Nephron (organoid): Measurements from ENCODE around the gene PCBP3.

ENCODE experiments used
- H3K27ac Mint-ChIP-seq, 3 experiments: 2 replicates each; pipeline ENCODE4 v1.8.0; 2020; ENCODE audit warnings: mixed read lengths in 3 of 3, mild to moderate bottlenecking in 2 of 3, moderate library complexity in 1 of 3
- H3K27me3 Mint-ChIP-seq: 2 replicates; pipeline ENCODE4 v1.8.0; 2021; ENCODE audit warnings: low read depth, mild to moderate bottlenecking, moderate library complexity, mixed read lengths
- H3K36me3 Mint-ChIP-seq: 2 replicates; pipeline ENCODE4 v1.8.0; 2020; ENCODE audit warnings: low read depth, mixed read lengths
- H3K4me1 Mint-ChIP-seq: 2 replicates; pipeline ENCODE4 v1.8.0; 2020; ENCODE audit warnings: mixed read lengths
- H3K4me3 Mint-ChIP-seq, 3 experiments: 2 replicates each; pipeline ENCODE4 v1.8.0; 2020; ENCODE audit warnings: mild to moderate bottlenecking in 3 of 3, mixed read lengths in 3 of 3, moderate library complexity in 2 of 3
- H3K9me3 Mint-ChIP-seq: 2 replicates; pipeline ENCODE4 v1.8.0; 2020; ENCODE audit warnings: mixed read lengths
- CTCF ChIP-seq, 3 experiments: fragments of 200-600 bp; sonication (generic); IDR thresholded peaks; one replicate each; pipeline ENCODE4 v1.5.0; 2021; ENCODE audit warnings: antibody characterized with exemption in 3 of 3; ENCODE audit not compliant: unreplicated experiment in 3 of 3

Gene PCBP3

GRCh38 chr21:45852886-45853400 is 209.4 kb downstream of the PCBP3 start:
- TF ChIP-seq CTCF (IDR thresholded peaks at IDR 0.05; ENCODE audit: unreplicated experiment in 3 of 3), result no peak
- Mint-ChIP-seq H3K9me3 (no peaks in the 10 kb centered on the region), H3K27me3 (peaks cover 10% of the 10 kb centered on the region), H3K27ac (no peak overlapping the region), H3K4me3 (no peak overlapping the region), H3K36me3 (no peaks in the 10 kb centered on the region), H3K4me1 (peaks cover 19% of the 10 kb centered on the region)

GRCh38 chr21:45853703-45854342 is 210.3 kb downstream of the PCBP3 start:
- peaks cover 12% of the 10 kb centered on the region for H3K4me1 Mint-ChIP-seq
- H3K27me3 Mint-ChIP-seq, result peaks cover 4% of the 10 kb centered on the region
- TF ChIP-seq CTCF (IDR thresholded peaks at IDR 0.05; ENCODE audit: unreplicated experiment in 3 of 3), result no peak
- H3K9me3 Mint-ChIP-seq, result no peaks in the 10 kb centered on the region
- H3K36me3 Mint-ChIP-seq, result no peaks in the 10 kb centered on the region
- H3K4me3 Mint-ChIP-seq, result no peak overlapping the region
- H3K27ac Mint-ChIP-seq, result no peak overlapping the region

DNA sequence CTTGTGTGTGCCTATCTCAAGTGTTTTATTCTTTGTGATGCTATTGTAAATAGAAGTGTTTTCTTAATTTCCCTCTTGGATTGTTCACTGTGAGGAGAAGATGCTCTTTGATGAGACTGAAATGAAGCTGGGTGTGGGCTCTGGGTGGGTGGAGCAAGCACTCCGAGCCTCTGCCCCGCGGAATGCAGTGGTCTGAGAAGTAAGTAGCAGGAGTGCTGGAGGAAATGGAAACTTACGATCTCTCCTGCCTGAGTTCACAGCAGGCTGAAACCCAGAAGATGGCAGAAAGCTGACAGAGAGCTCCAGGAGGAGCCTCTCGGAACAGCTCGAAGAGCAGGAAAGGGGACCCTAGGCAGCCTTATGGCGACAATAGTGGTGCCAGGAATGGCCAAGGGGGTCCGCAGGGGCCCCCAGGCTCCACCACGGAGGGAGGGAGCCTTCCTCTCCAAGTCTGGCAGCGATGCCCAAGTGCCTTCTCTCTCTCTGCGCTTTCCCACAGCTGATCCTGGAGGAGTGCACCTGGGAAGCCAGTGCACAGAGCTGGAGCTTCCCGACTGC is 211.2 kb downstream of the PCBP3 start:
- H3K27me3 Mint-ChIP-seq, result peaks cover 4% of the 10 kb centered on the region

DNA sequence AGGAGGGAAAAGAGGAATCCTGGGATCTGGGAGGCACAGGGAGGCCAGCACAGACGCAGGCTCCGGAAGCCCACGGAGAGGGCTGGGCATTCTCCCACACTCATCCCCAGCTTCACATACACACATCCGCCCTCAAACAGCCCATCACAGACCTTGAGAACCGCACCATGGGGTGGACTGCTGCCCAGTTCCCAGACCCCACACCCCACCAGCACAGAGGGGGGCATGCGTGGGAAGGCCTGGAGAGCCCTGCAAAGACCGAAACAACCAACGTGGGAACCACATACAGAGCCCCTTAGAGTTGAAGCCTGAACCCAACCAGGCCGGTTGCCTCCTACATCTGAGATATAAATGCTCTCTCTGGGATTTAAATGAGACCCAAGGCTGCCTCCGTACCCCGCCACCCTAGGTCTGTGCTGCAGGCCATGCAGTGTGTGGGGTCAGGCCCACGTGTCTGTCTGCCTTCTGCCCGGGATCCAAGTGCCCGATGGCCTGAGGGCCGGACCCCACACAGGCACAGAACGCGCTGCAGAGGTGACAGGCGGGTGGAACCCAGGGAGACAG is 211.8 kb downstream of the PCBP3 start:
- Mint-ChIP-seq H3K4me1 (peaks cover 12% of the 10 kb centered on the region), H3K27ac (no peak overlapping the region), H3K9me3 (no peaks in the 10 kb centered on the region), H3K36me3 (no peaks in the 10 kb centered on the region), H3K27me3 (peaks cover 4% of the 10 kb centered on the region), H3K4me3 (no peak overlapping the region)
- no peak for TF ChIP-seq CTCF (IDR thresholded peaks at IDR 0.05; ENCODE audit: unreplicated experiment in 3 of 3)

More for the DNA sequence above, 211.2 kb downstream of the PCBP3 start:
- H3K9me3 Mint-ChIP-seq, result no peaks in the 10 kb centered on the region
- H3K27ac Mint-ChIP-seq, result peak overlapping the region in 1 of 3 experiments; percentile 37
- peaks cover 12% of the 10 kb centered on the region for H3K4me1 Mint-ChIP-seq
- H3K4me3 Mint-ChIP-seq, result no peak overlapping the region
- no peaks in the 10 kb centered on the region for H3K36me3 Mint-ChIP-seq
- TF ChIP-seq CTCF (IDR thresholded peaks at IDR 0.05; ENCODE audit: unreplicated experiment in 3 of 3), result no peak

GRCh38 chr21:45856442-45856841 is 212.9 kb downstream of the PCBP3 start:
- Mint-ChIP-seq H3K4me3 (no peak overlapping the region), H3K27me3 (peaks cover 6% of the 10 kb centered on the region), H3K4me1 (peaks cover 12% of the 10 kb centered on the region), H3K36me3 (no peaks in the 10 kb centered on the region), H3K9me3 (no peaks in the 10 kb centered on the region), H3K27ac (no peak overlapping the region)
- no peak for TF ChIP-seq CTCF (IDR thresholded peaks at IDR 0.05; ENCODE audit: unreplicated experiment in 3 of 3)
